ENCODE data around the gene ULK3.

ULK3 gene

GRCh38 chr15:74829486-74829885, 13.5 kb downstream of the ULK3 start:
- no peak overlapping the region for H3K27ac ChIP-seq (replicated peaks)
- H3K27me3 ChIP-seq (ENCODE audit: insufficient read depth, poor library complexity, severe bottlenecking): peaks cover 16% of the 10 kb centered on the region
- no peak for TF ChIP-seq GABPA (IDR thresholded peaks at IDR 0.05; ENCODE audit: low read depth)
- TF ChIP-seq, protein P1, sequence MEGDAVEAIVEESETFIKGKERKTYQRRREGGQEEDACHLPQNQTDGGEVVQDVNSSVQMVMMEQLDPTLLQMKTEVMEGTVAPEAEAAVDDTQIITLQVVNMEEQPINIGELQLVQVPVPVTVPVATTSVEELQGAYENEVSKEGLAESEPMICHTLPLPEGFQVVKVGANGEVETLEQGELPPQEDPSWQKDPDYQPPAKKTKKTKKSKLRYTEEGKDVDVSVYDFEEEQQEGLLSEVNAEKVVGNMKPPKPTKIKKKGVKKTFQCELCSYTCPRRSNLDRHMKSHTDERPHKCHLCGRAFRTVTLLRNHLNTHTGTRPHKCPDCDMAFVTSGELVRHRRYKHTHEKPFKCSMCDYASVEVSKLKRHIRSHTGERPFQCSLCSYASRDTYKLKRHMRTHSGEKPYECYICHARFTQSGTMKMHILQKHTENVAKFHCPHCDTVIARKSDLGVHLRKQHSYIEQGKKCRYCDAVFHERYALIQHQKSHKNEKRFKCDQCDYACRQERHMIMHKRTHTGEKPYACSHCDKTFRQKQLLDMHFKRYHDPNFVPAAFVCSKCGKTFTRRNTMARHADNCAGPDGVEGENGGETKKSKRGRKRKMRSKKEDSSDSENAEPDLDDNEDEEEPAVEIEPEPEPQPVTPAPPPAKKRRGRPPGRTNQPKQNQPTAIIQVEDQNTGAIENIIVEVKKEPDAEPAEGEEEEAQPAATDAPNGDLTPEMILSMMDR (IDR thresholded peaks at IDR 0.05; ENCODE audit: insufficient read depth, low read length): no peak
- TF ChIP-seq REST (IDR thresholded peaks at IDR 0.05; ENCODE audit: insufficient replicate concordance, low read depth): no peak
- no peak for TF ChIP-seq SPI1 (IDR thresholded peaks at IDR 0.05; ENCODE audit: borderline replicate concordance, low read depth)
- TF ChIP-seq POLR2AphosphoS5 (IDR thresholded peaks at IDR 0.05; ENCODE audit: low read depth): no peak
- H3K4me3 ChIP-seq (replicated peaks; ENCODE audit: insufficient read depth, low read length): no peak overlapping the region
- no peak for DNase-seq (ENCODE audit: low read depth in 1 of 2, low spot score in 1 of 2)

DNA sequence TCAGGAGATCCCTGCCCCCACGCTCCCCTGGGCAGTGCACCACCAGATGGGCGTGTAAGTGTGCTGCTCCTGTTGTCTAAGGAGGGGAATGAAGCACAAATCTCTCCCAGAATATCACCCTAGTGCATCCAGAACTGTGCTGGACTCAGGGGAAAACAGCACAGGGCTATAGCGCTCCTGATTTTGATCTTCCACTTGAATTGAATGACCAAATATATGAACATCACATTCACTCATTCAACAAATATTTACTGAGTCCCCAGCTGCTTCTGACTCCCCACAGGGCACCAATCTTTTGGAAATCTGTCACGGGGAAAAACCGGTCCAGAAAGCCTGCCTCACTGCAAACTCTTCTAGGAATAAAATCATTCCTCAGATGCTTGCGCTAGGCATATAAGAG, 14.1 kb downstream of the ULK3 start:
- H3K27ac ChIP-seq (replicated peaks): no peak overlapping the region
- H3K27me3 ChIP-seq (ENCODE audit: insufficient read depth, poor library complexity, severe bottlenecking): peaks cover 16% of the 10 kb centered on the region
- TF ChIP-seq, protein P1 (IDR thresholded peaks at IDR 0.05; ENCODE audit: insufficient read depth, low read length): no peak
- TF ChIP-seq SPI1 (IDR thresholded peaks at IDR 0.05; ENCODE audit: borderline replicate concordance, low read depth) (no peak), POLR2AphosphoS5 (IDR thresholded peaks at IDR 0.05; ENCODE audit: low read depth) (no peak), GABPA (IDR thresholded peaks at IDR 0.05; ENCODE audit: low read depth) (no peak), REST (IDR thresholded peaks at IDR 0.05; ENCODE audit: insufficient replicate concordance, low read depth) (no peak)
- no peak for DNase-seq (ENCODE audit: low read depth in 1 of 2, low spot score in 1 of 2)
- H3K4me3 ChIP-seq (replicated peaks; ENCODE audit: insufficient read depth, low read length): no peak overlapping the region

DNA sequence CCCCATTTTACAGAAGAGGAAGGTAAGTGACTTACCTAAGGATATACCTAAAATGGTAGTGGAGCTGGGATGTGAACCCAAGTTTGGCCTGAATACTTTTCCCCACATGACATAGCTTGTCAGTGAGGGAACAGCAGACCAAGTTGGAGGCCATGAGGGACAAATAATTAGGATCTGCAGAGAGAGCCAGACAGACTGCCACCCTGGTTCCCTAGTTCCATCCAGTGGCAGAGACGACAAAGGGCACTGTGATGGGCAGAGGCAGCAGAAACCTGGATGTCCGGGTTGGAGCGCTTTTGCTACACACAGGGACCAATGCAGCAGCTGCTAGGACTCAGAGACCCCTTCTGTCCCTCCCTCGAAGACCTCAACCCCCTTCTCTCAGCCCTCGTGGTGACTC, 15.3 kb downstream of the ULK3 start:
- Histone ChIP-seq H3K4me3 (replicated peaks; ENCODE audit: insufficient read depth, low read length) (no peak overlapping the region), H3K27me3 (ENCODE audit: insufficient read depth, poor library complexity, severe bottlenecking) (peaks cover 16% of the 10 kb centered on the region), H3K27ac (replicated peaks) (no peak overlapping the region)
- TF ChIP-seq POLR2AphosphoS5 (IDR thresholded peaks at IDR 0.05; ENCODE audit: low read depth) (no peak), REST (IDR thresholded peaks at IDR 0.05; ENCODE audit: insufficient replicate concordance, low read depth) (no peak), GABPA (IDR thresholded peaks at IDR 0.05; ENCODE audit: low read depth) (no peak), SPI1 (IDR thresholded peaks at IDR 0.05; ENCODE audit: borderline replicate concordance, low read depth) (no peak)
- TF ChIP-seq, protein P1 (IDR thresholded peaks at IDR 0.05; ENCODE audit: insufficient read depth, low read length): no peak
- DNase-seq (ENCODE audit: low read depth in 1 of 2, low spot score in 1 of 2): no peak
